Endodermal cell (in vitro differentiated cells): ENCODE data around the gene SRGAP2C. TPM values are rescaled to one million over a fixed set of nuclear protein-coding genes. Genes with fewer than 3 reads are reported as not detected.
"Not testable (repeated sequence)": the region's sequence is repeated elsewhere in the genome, so short reads cannot be mapped to it uniquely, and the experiment has no call there.

ENCODE experiments used
- DNase-seq: peaks from one replicate; pipeline ENCODE4 v3.0.0-alpha.2; 2017
- H3K27ac ChIP-seq: 2 replicates; pipeline ENCODE4 v1.5.1; 2013; ENCODE audit warnings: mild to moderate bottlenecking, low read depth, low read length, moderate library complexity
- H3K27me3 ChIP-seq: 2 replicates; pipeline ENCODE4 v1.6.1; 2013; ENCODE audit warnings: mild to moderate bottlenecking, low read length, moderate library complexity; ENCODE audit not compliant: insufficient read depth, control insufficient read depth, poor library complexity, severe bottlenecking
- H3K36me3 ChIP-seq: 2 replicates; pipeline ENCODE4 v1.7.0; 2013; ENCODE audit warnings: mild to moderate bottlenecking, low read length, moderate library complexity; ENCODE audit not compliant: control insufficient read depth, insufficient read depth
- H3K4me1 ChIP-seq: one replicate; pipeline ENCODE4 v1.7.0; 2013; ENCODE audit warnings: low read length; ENCODE audit not compliant: control insufficient read depth, insufficient read depth
- H3K4me3 ChIP-seq: 2 replicates; pipeline ENCODE4 v1.5.1; 2013; ENCODE audit warnings: mild to moderate bottlenecking, low read length, moderate library complexity
- H3K9ac ChIP-seq: 2 replicates; pipeline ENCODE4 v1.6.1; 2013; ENCODE audit warnings: mild to moderate bottlenecking, low read length, moderate library complexity; ENCODE audit not compliant: poor library complexity, severe bottlenecking; ENCODE audit errors: extremely low read depth
- H3K9me3 ChIP-seq: 2 replicates; pipeline ENCODE4 v1.6.1; 2013; ENCODE audit warnings: mild to moderate bottlenecking, low read length, moderate library complexity; ENCODE audit not compliant: control insufficient read depth
- H3K27ac Mint-ChIP-seq: 2 replicates; pipeline ENCODE4 v1.8.0; 2020; ENCODE audit warnings: mixed read lengths
- H3K27me3 Mint-ChIP-seq: 2 replicates; pipeline ENCODE4 v1.8.0; 2021; ENCODE audit warnings: mild to moderate bottlenecking, mixed read lengths; ENCODE audit not compliant: insufficient read depth
- H3K36me3 Mint-ChIP-seq: 2 replicates; pipeline ENCODE4 v1.8.0; 2020; ENCODE audit warnings: low read depth, mixed read lengths
- H3K4me1 Mint-ChIP-seq: 2 replicates; pipeline ENCODE4 v1.8.0; 2020; ENCODE audit warnings: mixed read lengths
- H3K4me3 Mint-ChIP-seq: 2 replicates; pipeline ENCODE4 v1.8.0; 2020; ENCODE audit warnings: mild to moderate bottlenecking, moderate library complexity, mixed read lengths
- H3K9me3 Mint-ChIP-seq: 2 replicates; pipeline ENCODE4 v1.8.0; 2020; ENCODE audit warnings: mild to moderate bottlenecking, mixed read lengths
- WGBS, 2 experiments: methylation state at CpG; one replicate each; pipeline versions ENCODE4 v1.1.5 to v1.1.7; 2013; ENCODE audit warnings: missing lambda C conversion rate in 2 of 2, mixed read lengths in 1 of 2; ENCODE audit not compliant: insufficient coverage in 1 of 2, insufficient read length in 1 of 2; 5-methylcytosine and 5-hydroxymethylcytosine counted together
- total RNA-seq, 2 donors: library from RNA; stranded (reverse); fragmentation: NEBNext Ultra II Directional in 1 of 2; extraction: Animal tissue kit (Norgen Biotek cat#: 25700) in 1 of 2; gene quantifications; 2 replicates in 1 of 2; 3 replicates in 1 of 2; pipeline ENCODE4 v1.2.1, GENCODE V29; 2021

Gene SRGAP2C
- total RNA-seq, 2 donors from 2014 or later, result 42.4 to 56.0 TPM

DNA sequence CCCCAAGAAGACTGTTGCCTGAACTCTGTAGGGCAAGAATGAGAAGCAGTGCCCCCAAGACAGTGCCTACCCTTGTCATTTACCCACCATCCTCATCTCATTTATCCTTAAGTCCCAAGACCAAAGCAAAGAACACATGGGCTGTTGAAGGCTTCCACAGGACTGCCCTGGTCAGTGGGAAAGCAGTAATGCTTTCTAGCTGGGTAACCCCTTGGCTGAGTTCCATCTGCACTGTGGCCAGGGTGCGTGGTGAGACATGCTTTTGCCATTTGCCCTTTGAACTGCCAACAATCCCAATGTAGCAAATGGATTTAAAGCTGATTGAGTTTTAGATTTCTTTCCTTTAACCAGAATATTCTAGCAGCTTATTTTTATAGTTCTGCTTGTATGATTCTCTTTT lies 163.3 kb downstream of the SRGAP2C start:
- not testable (repeated sequence) for H3K4me1 Mint-ChIP-seq, H3K4me3 Mint-ChIP-seq, H3K27ac ChIP-seq, H3K27me3 Mint-ChIP-seq, H3K9me3 ChIP-seq, H3K36me3 ChIP-seq, H3K27ac Mint-ChIP-seq, H3K27me3 ChIP-seq, DNase-seq, H3K9me3 Mint-ChIP-seq, H3K9ac ChIP-seq, H3K4me3 ChIP-seq, H3K36me3 Mint-ChIP-seq, H3K4me1 ChIP-seq
- no CpG with 5 or more reads among the region's 1 CpG for WGBS, 2 experiments

DNA sequence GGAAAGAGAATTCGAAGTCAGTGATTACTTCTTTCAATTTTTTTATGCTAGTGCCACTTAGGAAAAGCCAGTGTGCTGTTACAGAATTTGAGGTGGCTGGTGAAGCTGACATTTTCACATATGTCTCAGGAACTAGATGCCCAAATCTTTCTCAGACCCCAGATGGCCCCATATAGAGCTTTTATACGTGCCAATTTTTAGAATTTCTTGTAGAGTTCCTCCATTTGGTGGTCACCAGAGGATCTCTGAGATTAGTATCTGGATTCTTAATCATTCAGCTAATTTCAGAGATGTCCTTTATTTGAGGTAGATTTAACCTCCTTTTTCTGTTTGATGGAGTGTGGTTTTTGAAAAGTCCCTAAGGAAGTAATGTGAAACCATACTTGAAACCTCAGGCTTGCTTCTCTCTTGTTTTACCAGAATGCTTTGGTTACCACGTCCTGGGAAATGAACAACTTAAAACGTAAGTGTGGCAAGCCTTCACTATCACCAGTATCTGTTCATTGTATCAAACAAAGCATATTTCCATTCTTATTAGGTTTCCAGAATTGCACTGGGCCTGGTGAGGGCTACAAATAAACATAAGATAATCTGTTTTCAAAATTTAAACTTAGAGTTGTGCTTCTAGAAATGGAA lies 164.7 kb downstream of the SRGAP2C start:
- not testable (repeated sequence) for H3K9ac ChIP-seq, H3K4me3 Mint-ChIP-seq, H3K9me3 ChIP-seq, DNase-seq, H3K4me3 ChIP-seq, H3K4me1 Mint-ChIP-seq, H3K4me1 ChIP-seq, H3K36me3 ChIP-seq, H3K27me3 ChIP-seq, H3K27ac Mint-ChIP-seq, H3K27ac ChIP-seq, H3K27me3 Mint-ChIP-seq, H3K9me3 Mint-ChIP-seq, H3K36me3 Mint-ChIP-seq
- no CpG with 5 or more reads among the region's 4 CpGs for WGBS, 2 experiments

DNA sequence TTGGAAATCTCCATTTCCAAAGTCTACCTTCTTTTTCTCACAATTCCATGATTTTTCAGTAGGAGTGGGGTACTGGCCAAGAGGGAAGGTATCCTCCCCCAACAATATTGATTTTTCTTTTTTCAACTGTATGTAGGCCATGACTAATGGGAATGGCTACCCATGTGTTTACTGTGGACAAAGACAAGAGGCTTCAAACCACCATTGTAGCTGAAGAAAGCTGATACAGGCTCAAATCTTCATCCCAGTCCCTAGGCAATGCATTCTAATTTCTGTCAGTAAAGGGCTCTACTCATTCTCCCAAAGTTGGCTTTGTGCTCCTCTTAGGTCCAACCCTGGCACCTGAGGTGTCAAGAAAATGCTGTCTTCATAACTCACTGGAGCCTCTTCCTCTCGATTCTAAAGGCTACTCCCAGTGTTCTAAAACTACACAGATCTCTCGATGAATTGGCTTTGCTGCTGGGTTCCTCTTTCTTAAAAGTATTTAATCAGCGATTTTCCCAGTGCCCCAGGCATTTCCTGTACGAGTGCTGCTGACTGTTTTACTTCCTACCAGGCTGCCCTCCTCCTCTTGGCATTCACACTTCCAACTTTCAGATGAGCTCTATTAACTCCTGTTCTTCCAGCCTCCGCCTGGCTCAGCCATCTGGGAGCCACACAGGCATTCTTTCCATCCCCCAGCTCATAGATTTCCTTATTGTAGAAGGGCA lies 171.1 kb downstream of the SRGAP2C start:
- not testable (repeated sequence) for H3K9me3 Mint-ChIP-seq, H3K36me3 Mint-ChIP-seq, H3K4me1 Mint-ChIP-seq, H3K27me3 ChIP-seq, H3K4me1 ChIP-seq, H3K4me3 ChIP-seq, H3K9ac ChIP-seq, H3K27ac Mint-ChIP-seq, H3K4me3 Mint-ChIP-seq, H3K9me3 ChIP-seq, H3K27ac ChIP-seq, H3K27me3 Mint-ChIP-seq, DNase-seq, H3K36me3 ChIP-seq
- WGBS, 2 experiments, result no CpG with 5 or more reads among the region's 5 CpGs

DNA sequence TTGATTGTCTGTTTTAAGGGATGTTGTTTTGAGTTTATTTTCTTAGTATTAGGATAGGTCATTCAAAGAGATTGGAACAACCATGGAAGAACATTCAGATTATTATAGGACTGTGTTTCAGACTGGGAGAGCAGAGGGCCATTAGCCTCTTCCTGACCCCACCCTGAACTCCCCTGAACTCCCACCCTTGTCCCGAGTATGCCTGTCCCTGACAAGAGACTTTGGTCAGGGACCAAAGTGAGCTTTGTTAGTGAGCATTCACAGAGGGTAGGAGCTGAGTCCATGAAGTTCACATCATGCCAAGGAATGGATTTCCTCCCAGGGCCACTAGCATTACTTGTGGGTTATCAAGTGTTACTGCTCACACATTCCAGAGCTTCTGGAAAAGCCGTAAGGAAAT lies 172.0 kb downstream of the SRGAP2C start:
- not testable (repeated sequence) for H3K9me3 ChIP-seq, H3K36me3 Mint-ChIP-seq, H3K27me3 ChIP-seq, H3K4me3 ChIP-seq, H3K4me3 Mint-ChIP-seq, H3K4me1 Mint-ChIP-seq, H3K27ac ChIP-seq, H3K9me3 Mint-ChIP-seq, DNase-seq, H3K27ac Mint-ChIP-seq, H3K9ac ChIP-seq, H3K36me3 ChIP-seq, H3K4me1 ChIP-seq, H3K27me3 Mint-ChIP-seq
- no CpG with 5 or more reads among the region's 2 CpGs for WGBS, 2 experiments

DNA sequence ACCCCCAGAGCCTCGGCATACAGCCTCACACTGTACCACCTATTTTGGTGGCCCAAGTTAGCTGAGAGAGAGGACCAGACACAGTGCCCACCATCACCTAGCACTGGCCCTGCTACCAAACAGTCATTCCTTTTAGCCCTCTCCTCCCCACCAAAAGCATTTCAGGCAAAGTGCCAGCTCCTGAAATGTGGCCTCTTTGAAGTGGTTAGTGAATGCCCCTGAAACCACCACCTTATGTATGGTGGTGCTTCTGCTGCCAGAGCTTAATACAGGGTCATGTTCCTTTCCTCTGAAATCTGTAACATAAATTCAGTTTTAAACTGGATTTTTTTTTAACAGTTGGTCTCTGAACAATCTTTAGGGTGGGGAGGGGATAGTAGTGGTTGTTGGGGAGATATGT lies 175.8 kb downstream of the SRGAP2C start:
- H3K4me1 Mint-ChIP-seq, H3K36me3 Mint-ChIP-seq, H3K27ac Mint-ChIP-seq, DNase-seq, H3K27me3 ChIP-seq, H3K4me3 Mint-ChIP-seq, H3K27ac ChIP-seq, H3K9me3 Mint-ChIP-seq, H3K9ac ChIP-seq, H3K4me1 ChIP-seq, H3K36me3 ChIP-seq, H3K27me3 Mint-ChIP-seq, H3K9me3 ChIP-seq, H3K4me3 ChIP-seq: not testable (repeated sequence)
- no CpG with 5 or more reads among the region's 1 CpG for WGBS, 2 experiments

DNA sequence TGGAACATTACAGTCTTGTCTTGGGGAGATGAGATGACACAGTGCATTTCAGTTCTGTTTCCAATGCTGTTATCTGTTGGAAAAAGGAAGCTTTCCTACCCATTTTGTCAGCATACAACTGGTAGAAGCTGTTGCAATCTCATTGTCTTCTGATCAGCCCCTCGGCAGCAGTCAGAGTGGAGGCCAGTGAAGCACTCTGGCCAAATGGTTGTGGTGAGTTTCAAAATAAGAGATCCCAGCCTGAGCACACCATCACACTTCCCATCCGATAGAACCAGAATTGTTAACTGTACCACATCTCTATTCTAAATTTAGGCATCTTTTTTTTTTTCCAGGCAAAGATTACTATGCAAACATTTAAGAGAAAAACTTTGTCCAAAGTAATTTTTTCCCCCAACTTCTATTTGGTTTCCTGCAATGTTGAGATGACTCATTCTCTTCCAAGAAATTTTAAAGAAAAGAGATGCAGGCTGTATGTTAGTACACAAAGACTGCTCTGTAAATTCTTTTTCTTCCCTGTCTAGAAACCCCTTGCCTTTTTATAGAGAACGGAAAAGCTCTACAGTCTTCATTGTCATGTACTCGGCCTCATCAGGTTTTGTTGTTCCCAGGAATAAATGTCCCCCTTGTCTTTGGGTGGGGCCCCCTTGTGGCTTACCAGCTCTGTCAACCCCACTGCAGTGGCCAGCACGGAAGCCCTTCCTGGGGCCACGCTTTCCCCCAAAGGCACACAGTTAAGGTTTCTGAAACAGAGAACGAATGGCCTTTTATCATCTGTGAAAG lies 176.9 kb downstream of the SRGAP2C start:
- DNase-seq, H3K36me3 Mint-ChIP-seq, H3K4me3 Mint-ChIP-seq, H3K27me3 ChIP-seq, H3K27me3 Mint-ChIP-seq, H3K36me3 ChIP-seq, H3K9me3 Mint-ChIP-seq, H3K9me3 ChIP-seq, H3K27ac ChIP-seq, H3K4me1 Mint-ChIP-seq, H3K4me1 ChIP-seq, H3K9ac ChIP-seq, H3K27ac Mint-ChIP-seq, H3K4me3 ChIP-seq: not testable (repeated sequence)
- 90% methylated on average over 1 of the region's 7 CpGs; no CpG with 5 or more reads in 1 of the 2 experiments for whole genome bisulfite sequencing, 2 experiments
